ENCODE measurements around the gene ASTN1.

ASTN1 gene

DNA sequence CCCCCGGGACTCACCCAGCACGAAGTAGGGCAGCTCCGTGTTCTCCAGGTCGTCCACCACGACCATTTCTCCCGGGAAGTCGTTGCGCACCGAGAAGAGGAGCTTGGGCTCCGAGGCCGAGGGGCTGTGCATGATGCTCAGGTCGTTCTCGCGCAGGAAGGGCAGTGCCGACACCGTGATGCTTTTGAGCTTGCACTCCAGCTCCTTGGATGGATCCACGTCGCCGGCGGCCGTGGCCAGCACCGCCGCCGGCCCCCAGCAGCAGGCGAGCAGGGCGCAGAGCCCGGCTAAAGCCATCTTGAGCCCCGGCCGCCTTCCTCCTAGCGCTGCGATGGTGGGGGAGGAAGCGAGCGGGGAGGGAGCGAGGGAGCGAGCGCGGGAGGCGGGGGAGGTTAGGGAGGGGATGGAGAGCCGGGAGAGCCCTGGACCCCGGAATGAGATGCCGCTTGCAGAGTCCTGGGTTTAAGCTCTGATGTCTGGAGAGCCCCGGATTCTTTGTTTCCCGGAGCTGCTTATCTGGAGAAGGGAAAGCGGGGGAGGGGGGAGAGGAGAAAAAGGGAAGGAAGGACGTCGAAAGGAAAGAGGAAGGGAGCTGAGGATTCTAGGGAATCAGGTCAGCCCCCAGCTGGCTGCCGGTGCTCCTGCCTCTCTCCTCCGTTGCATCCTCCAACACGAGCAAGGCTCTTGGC, at the start of gene ASTN1:
Gene ASTN1, minus strand, starts transcription at position 333 of the 689 bp plus-strand sequence. Its CDS starts 36 bp downstream, at position 297.
- TF ChIP-seq, protein P1, sequence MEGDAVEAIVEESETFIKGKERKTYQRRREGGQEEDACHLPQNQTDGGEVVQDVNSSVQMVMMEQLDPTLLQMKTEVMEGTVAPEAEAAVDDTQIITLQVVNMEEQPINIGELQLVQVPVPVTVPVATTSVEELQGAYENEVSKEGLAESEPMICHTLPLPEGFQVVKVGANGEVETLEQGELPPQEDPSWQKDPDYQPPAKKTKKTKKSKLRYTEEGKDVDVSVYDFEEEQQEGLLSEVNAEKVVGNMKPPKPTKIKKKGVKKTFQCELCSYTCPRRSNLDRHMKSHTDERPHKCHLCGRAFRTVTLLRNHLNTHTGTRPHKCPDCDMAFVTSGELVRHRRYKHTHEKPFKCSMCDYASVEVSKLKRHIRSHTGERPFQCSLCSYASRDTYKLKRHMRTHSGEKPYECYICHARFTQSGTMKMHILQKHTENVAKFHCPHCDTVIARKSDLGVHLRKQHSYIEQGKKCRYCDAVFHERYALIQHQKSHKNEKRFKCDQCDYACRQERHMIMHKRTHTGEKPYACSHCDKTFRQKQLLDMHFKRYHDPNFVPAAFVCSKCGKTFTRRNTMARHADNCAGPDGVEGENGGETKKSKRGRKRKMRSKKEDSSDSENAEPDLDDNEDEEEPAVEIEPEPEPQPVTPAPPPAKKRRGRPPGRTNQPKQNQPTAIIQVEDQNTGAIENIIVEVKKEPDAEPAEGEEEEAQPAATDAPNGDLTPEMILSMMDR (IDR thresholded peaks at IDR 0.05; ENCODE audit: low read depth, low read length): no peak
- in situ Hi-C loops (cut with HindIII; ENCODE audit: low sequenced_read_pairs): no loop called here
- peak within 1 kb of the TSS; percentile 23 for H3K4me3 ChIP-seq (ENCODE audit: low read depth, low read length)
- DNase-seq (ENCODE audit: low read depth, low spot score): no peak

DNA sequence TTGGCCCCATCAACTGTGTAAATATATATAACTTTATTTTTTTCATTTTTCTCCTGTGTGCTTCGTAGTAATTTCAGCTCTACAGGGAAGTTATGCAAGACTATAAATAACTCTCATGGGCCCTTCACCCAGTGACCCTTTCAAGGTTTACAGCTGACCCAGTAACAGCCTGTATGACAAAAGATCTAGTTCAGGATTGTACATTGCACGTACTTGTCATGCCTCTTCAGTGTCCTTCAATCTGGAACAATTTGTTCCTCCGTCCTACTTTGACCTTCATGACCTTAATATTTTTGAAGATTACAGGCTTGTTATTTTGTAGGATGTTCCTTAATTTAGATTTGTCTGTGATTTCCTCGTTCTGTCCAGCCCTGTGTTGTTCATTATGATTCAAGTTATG, 46.7 kb upstream of the ASTN1 start:
- in situ Hi-C loops (cut with HindIII; ENCODE audit: low sequenced_read_pairs): no loop called here
- TF ChIP-seq, protein P1 (IDR thresholded peaks at IDR 0.05; ENCODE audit: low read depth, low read length): no peak
- no peak overlapping the region for H3K4me3 ChIP-seq (ENCODE audit: low read depth, low read length)
- DNase-seq (ENCODE audit: low read depth, low spot score): no peak

DNA sequence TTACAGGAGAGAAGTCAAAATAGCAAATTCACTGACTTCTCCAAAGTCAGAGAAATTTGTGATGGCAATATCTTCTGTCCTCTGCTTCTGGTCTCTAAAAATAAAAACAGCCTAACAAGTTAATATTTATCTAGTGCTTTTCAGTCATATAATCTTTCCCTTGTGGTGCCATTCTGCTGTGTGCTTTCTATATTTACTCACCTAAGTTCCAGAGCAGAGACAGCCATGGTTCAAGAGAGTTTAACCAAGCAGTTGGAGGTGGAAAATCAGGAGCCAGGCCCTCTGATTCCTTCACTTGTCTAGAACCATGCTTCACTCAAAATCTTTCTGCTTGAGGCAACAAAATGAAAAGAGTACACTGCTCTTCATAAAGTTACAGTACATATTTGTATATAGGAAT, 45.6 kb upstream of the ASTN1 start:
- in situ Hi-C loops (cut with HindIII; ENCODE audit: low sequenced_read_pairs): no loop called here
- DNase-seq (ENCODE audit: low read depth, low spot score): no peak
- TF ChIP-seq, protein P1 (IDR thresholded peaks at IDR 0.05; ENCODE audit: low read depth, low read length): no peak
- no peak overlapping the region for H3K4me3 ChIP-seq (ENCODE audit: low read depth, low read length)

DNA sequence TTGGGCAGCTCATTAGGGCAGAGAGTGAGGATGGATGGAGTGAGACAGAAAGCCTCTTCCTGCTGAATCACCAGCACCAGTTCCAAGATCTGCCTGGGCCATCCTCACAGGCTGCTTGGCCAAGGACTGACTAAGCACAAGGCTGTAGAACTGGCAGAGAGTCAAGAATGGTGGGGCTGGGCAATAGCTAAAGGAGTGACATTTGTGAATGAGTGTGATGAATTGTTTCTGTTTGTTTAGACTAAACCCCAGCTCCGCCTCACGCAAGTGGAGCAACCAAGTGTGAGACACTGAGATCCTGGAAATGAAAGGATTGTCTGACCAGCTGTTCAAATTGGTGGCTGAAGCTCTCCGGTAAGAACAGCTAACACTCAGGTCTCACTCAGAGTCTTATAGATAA, 44.8 kb upstream of the ASTN1 start:
- in situ Hi-C loops (cut with HindIII; ENCODE audit: low sequenced_read_pairs): no loop called here
- H3K4me3 ChIP-seq (ENCODE audit: low read depth, low read length): no peak overlapping the region
- DNase-seq (ENCODE audit: low read depth, low spot score): peak; percentile 95
- TF ChIP-seq, protein P1 (IDR thresholded peaks at IDR 0.05; ENCODE audit: low read depth, low read length): no peak

DNA sequence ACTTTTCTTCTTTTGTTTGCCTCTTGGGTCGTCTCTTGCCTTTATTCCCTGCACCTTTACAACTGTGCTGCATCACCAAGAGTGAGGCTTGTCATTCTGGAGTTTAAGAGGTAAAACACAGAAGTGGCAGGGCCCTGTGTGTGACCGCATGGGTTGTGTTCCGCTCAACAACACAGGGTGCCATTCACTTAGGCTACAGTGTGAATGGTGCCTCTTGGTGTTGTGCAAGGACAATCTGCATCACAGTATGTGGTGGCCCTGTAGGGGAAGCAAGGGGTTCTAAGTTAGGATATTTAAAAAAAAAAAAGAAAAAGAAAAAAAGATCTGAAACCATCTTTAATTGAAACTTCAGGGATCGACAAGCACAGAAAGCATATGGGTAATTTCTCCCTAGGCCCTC, 44.4 kb upstream of the ASTN1 start:
- TF ChIP-seq, protein P1 (IDR thresholded peaks at IDR 0.05; ENCODE audit: low read depth, low read length): no peak
- no peak overlapping the region for H3K4me3 ChIP-seq (ENCODE audit: low read depth, low read length)
- in situ Hi-C loops (cut with HindIII; ENCODE audit: low sequenced_read_pairs): no loop called here
- no peak for DNase-seq (ENCODE audit: low read depth, low spot score)

DNA sequence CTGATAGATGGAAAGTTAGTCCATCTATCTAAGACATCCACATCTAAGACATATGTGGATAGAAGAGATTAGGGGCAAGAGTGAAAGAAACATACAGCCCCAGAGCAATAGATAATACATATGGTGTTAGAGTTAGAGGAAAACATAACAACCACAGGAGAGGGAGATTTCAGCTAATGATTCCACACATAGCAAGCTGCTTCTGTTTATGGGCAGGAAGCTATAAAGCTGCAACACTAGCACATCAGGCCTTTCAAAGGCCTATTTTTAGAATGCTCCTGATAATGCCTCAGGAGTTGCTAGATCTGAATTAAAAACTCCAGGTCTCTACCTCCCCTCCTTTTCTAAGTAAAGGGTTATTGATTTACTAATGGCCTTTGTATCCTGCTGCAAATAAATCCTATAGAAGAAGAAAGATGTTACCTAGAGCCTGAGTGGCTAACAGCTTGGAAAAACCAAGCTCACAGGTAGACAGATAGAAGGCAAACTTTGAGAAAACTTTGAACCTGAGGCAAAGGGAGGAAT, 42.4 kb upstream of the ASTN1 start:
- H3K4me3 ChIP-seq (ENCODE audit: low read depth, low read length): no peak overlapping the region
- no peak for DNase-seq (ENCODE audit: low read depth, low spot score)
- in situ Hi-C loops (cut with HindIII; ENCODE audit: low sequenced_read_pairs): no loop called here
- TF ChIP-seq, protein P1 (IDR thresholded peaks at IDR 0.05; ENCODE audit: low read depth, low read length): no peak

Measured in astrocyte of the spinal cord (primary cell).